MCF 10A (cell line): Measurements from ENCODE around the gene LMCD1. TPM values are rescaled to one million over a fixed set of nuclear protein-coding genes. Genes with fewer than 3 reads are reported as not detected.

ENCODE experiments used
- BruUV-seq: library from RNA; stranded (reverse); fragments of 400-500 nt; replicated peaks from 2 replicates; lab custom pipeline; 2021; lab: Mats Ljungman, UMichigan
- CTCF ChIA-PET: fragments of 300-600 bp; sonication (Branson Sonifier 250); formaldehyde crosslinking; extraction: SDS; loops from one replicate; lab custom pipeline; 2021; ENCODE audit warnings: antibody characterized with exemption, inconsistent platforms; lab: Yijun Ruan, JAX
- POLR2A ChIA-PET: fragments of 300-600, 350-650 bp; sonication (Branson Sonifier 250); formaldehyde crosslinking; extraction: SDS; loops from one replicate; lab custom pipeline; 2020; ENCODE audit warnings: antibody characterized with exemption, inconsistent platforms; lab: Yijun Ruan, JAX
- DNase-seq: peaks from one replicate; pipeline ENCODE4 v3.0.0-alpha.2; 2018; ENCODE audit not compliant: unreplicated experiment
- H3K27ac Mint-ChIP-seq: one replicate; pipeline ENCODE4 v1.8.0; 2022; ENCODE audit warnings: mild to moderate bottlenecking, low read depth, mixed read lengths; ENCODE audit not compliant: unreplicated experiment
- H3K27me3 Mint-ChIP-seq: one replicate; pipeline ENCODE4 v1.8.0; 2022; ENCODE audit warnings: mixed read lengths; ENCODE audit not compliant: insufficient read depth, unreplicated experiment
- H3K36me3 Mint-ChIP-seq: one replicate; pipeline ENCODE4 v1.8.0; 2022; ENCODE audit warnings: mild to moderate bottlenecking, moderate library complexity, mixed read lengths; ENCODE audit not compliant: insufficient read depth, unreplicated experiment
- H3K4me1 Mint-ChIP-seq: one replicate; pipeline ENCODE4 v1.8.0; 2022; ENCODE audit warnings: mixed read lengths; ENCODE audit not compliant: insufficient read depth, unreplicated experiment
- H3K4me3 Mint-ChIP-seq: one replicate; pipeline ENCODE4 v1.8.0; 2022; ENCODE audit warnings: mild to moderate bottlenecking, moderate library complexity, mixed read lengths; ENCODE audit not compliant: unreplicated experiment
- H3K9me3 Mint-ChIP-seq: one replicate; pipeline ENCODE4 v1.8.0; 2022; ENCODE audit warnings: mixed read lengths; ENCODE audit not compliant: unreplicated experiment
- intact Hi-C: fragments of 100-400 bp; cut with micrococcal nuclease; formaldehyde crosslinking; loops from 2 replicates; pipeline ENCODE4 v1.14.1; 2022
- total RNA-seq: library from RNA; stranded (reverse); gene quantifications from 2 replicates; pipeline ENCODE4 v1.2.3, GENCODE V29; 2022
- TF ChIP-seq, protein P1 (sequence below): fragments of 200-600 bp; IDR thresholded peaks from one replicate; pipeline ENCODE4 v1.8.0; 2022; ENCODE audit warnings: antibody characterized with exemption, mild to moderate bottlenecking; ENCODE audit not compliant: unreplicated experiment

LMCD1 gene
- total RNA-seq, 1 experiment from 2014 or later, result 0.63 TPM

GRCh38 chr3:8473990-8474389 lies 27.6 kb upstream of the LMCD1 start:
- Mint-ChIP-seq H3K9me3 (no peaks in the 10 kb centered on the region), H3K27me3 (no peaks in the 10 kb centered on the region), H3K36me3 (no peaks in the 10 kb centered on the region), H3K4me3 (no peak overlapping the region), H3K27ac (no peak overlapping the region), H3K4me1 (peaks cover 4% of the 10 kb centered on the region)
- ChIA-PET CTCF (interaction anchor here (0.6 to 3.2 kb wide), 2 partner anchors 31 to 50 kb away, joined by 3 to 12 read pairs; no protein-coding TSS in a partner anchor), POLR2A (no interaction called here)
- no peak for DNase-seq
- no TSS peak for BruUV-seq
- intact Hi-C loops, result no loop called here
- TF ChIP-seq, protein P1, sequence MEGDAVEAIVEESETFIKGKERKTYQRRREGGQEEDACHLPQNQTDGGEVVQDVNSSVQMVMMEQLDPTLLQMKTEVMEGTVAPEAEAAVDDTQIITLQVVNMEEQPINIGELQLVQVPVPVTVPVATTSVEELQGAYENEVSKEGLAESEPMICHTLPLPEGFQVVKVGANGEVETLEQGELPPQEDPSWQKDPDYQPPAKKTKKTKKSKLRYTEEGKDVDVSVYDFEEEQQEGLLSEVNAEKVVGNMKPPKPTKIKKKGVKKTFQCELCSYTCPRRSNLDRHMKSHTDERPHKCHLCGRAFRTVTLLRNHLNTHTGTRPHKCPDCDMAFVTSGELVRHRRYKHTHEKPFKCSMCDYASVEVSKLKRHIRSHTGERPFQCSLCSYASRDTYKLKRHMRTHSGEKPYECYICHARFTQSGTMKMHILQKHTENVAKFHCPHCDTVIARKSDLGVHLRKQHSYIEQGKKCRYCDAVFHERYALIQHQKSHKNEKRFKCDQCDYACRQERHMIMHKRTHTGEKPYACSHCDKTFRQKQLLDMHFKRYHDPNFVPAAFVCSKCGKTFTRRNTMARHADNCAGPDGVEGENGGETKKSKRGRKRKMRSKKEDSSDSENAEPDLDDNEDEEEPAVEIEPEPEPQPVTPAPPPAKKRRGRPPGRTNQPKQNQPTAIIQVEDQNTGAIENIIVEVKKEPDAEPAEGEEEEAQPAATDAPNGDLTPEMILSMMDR, result no peak

DNA sequence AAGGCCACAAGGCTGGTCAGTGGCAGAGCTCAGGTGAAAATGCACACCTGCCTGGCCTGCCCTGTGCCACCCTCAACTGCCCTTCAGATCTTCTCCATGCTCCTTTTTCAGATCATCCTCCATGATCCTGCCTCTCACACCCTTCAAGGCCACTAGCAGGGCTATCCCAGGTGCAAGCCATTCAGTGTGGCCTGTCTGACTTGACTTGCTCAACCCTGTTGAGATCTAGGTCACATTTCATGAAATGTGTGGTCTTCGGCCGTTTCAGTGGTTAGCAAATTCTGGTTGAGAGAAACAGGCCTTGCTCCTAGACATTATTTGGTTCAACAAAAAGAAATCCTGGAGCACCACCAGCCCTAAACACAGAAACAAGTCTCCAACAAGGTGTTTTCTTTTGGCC lies 26.6 kb upstream of the LMCD1 start:
- H3K4me1 Mint-ChIP-seq, result no peaks in the 10 kb centered on the region
- no peak for DNase-seq
- TF ChIP-seq, protein P1, result no peak
- ChIA-PET CTCF (no interaction called here), POLR2A (no interaction called here)
- BruUV-seq, result no TSS peak
- H3K36me3 Mint-ChIP-seq, result no peaks in the 10 kb centered on the region
- intact Hi-C loops, result no loop called here
- no peaks in the 10 kb centered on the region for H3K9me3 Mint-ChIP-seq
- H3K27me3 Mint-ChIP-seq, result no peaks in the 10 kb centered on the region
- H3K27ac Mint-ChIP-seq, result no peak overlapping the region
- no peak overlapping the region for H3K4me3 Mint-ChIP-seq

DNA sequence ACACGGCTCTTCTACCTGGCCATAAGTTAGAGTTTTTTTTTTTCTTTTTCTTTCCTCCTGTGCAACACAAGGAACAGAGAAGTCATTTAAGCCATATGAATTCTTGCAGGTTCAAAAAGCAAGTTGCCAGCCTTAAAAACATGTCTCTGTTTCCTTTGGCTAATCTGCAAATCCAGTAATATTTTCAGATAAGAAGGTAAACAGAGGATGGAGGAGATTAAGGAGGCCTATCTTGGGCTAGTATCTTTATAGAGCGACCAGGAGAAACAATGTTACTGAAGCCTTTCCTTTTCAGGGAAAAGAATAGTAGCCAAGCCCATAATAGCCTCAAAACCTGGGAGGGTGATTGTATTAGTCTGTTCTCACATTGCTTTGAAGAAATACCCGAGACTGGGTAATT lies 20.9 kb upstream of the LMCD1 start:
- TF ChIP-seq, protein P1, result no peak
- Mint-ChIP-seq H3K27me3 (no peaks in the 10 kb centered on the region), H3K36me3 (no peaks in the 10 kb centered on the region), H3K4me1 (peaks cover 21% of the 10 kb centered on the region), H3K4me3 (no peak overlapping the region), H3K27ac (no peak overlapping the region), H3K9me3 (peaks cover 8% of the 10 kb centered on the region)
- no TSS peak for BruUV-seq
- intact Hi-C loops, result no loop called here
- CTCF ChIA-PET, result interaction anchor here (0.8 kb wide), 1 partner anchor 127 kb away, joined by 3 read pairs; no protein-coding TSS in a partner anchor
- DNase-seq, result no peak
- POLR2A ChIA-PET, result interaction anchor here (0.8 kb wide), 1 partner anchor 12 kb away, joined by 4 read pairs; no protein-coding TSS in a partner anchor

DNA sequence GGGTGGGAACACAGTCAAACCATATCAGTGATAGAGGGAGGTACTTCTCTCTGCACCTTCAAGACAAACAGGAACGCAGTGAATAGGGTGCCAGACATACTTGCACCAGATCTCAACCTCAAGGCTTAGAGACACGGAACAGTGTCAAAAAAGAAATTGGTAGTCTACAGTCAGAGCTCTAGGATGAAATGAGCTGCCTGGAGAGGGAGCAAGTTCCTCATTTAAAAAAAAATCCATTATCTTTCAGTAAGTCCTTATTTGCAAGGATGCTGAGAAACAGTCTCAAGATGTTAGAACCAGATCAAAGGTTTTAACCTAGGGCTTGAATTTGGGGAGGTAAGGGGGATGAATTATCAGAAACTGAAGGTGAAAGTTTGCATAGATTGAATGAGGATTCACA lies 20.2 kb upstream of the LMCD1 start:
- no peak for DNase-seq
- H3K27me3 Mint-ChIP-seq, result no peaks in the 10 kb centered on the region
- H3K36me3 Mint-ChIP-seq, result no peaks in the 10 kb centered on the region
- TF ChIP-seq, protein P1, result no peak
- peaks cover 21% of the 10 kb centered on the region for H3K4me1 Mint-ChIP-seq
- no TSS peak for BruUV-seq
- ChIA-PET CTCF (interaction anchor here (0.6 to 0.7 kb wide), 2 partner anchors 16 to 690 kb away, joined by 3 read pairs; no protein-coding TSS in a partner anchor), POLR2A (no interaction called here)
- H3K27ac Mint-ChIP-seq, result no peak overlapping the region
- no peak overlapping the region for H3K4me3 Mint-ChIP-seq
- intact Hi-C loops, result no loop called here
- H3K9me3 Mint-ChIP-seq, result peaks cover 8% of the 10 kb centered on the region
